ENCODE measurements around the gene DPP6.
"Not testable (repeated sequence)": the region's sequence is repeated elsewhere in the genome, so short reads cannot be mapped to it uniquely, and the experiment has no call there.

Gene DPP6

DNA sequence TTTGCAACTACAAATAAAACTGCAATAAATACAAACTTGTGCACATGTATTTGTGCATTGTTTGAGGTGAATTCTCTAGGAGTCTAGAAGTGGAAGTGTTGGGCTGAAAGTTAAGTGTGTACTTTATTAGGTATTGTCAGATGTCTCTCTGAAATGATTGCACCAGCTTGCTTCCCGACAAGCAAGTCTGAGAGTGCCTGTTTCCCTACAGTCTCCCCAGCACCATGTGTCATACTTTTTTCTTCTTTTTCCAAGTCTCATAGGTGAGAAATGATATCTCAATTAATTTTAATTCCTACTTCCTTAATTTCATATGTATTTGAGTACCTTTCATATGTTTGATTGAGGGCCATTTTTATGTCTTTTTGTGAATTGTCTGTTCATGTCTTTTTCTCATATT, 614.6 kb downstream of the DPP6 start:
- no peak for DNase-seq (ENCODE audit: low read depth)

DNA sequence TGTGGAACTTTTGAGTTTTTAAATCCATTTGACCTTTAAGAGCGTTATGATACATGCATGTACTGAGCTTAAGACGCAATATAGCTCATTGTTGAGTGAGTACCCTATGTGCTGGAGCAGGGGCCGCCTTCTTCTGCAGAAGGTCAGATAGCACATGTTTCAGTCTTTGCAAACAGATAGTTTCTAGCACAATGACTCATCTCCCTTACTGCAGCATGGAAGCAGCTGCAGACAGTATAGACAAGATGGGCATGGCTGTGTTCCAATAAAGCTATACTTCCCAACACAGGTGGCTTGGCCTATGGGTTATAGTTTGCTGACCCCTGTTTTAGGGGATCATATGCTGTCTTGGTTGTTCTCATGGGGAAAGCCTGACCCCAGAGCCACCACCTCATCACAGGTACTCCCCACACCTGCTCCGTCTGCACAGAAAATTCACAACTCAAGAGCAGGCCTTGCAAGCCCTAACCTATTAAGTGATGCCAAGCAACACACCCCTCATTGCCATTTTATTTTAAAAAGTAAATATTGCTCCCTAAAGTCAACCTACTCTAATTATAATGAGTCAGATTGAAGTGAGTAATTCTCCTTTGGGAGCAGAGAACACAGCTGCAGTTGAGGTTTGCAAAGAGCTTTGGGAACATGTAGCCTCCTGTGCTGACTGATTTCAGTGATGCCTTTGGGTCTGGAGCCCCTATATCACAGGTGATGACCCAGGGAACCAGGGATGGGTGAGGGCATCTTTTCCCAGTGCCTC, 620.6 kb downstream of the DPP6 start:
- DNase-seq (ENCODE audit: low read depth): no peak

GRCh38 chr7:154674191-154674590, 622.0 kb downstream of the DPP6 start:
- DNase-seq (ENCODE audit: low read depth): no peak

GRCh38 chr7:154675560-154675959, 623.4 kb downstream of the DPP6 start:
- DNase-seq (ENCODE audit: low read depth): no peak

DNA sequence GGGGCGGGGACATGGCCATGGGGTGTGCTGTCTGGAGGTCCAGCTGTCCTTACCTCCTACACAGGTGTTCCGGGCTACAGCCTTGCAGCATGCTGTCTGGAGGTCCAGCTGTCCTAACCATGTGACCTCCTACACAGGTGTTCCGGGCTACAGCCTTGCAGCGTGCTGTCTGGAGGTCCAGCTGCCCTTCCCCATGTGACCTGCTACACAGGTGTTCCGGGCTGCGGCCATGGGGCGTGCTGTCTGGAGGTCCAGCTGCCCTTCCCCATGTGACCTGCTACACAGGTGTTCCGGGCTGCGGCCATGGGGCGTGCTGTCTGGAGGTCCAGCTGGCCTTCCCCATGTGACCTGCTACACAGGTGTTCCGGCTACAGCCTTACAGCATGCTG, 623.8 kb downstream of the DPP6 start:
- DNase-seq (ENCODE audit: low read depth): not testable (repeated sequence)

DNA sequence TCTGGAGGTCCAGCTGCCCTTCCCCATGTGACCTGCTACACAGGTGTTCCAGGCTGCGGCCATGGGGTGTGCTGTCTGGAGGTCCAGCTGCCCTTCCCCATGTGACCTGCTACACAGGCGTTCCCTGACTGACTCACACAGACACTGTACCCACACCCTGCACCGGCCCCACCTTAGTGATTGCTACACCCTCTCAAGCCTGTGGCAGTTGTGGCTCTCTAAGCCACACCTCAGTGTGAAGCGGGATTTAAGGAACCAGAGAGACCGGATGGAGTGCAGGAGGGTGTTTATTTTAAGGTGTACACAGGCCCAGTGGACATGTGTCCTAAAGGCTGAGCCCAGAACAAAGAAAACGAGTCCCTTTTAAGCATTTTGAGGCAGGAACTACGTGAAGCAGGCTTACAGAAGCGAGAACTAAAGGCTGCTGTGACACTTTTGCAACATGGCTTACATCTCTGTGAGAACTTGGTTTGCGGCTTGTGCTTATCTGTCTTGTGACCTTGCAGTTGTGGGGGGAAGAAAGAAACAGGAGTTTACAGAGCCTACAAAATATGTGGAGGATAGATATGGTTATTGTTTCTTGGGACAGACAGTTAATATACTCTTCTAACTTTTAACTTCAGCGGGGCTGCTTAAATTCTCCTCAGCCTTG, 624.4 kb downstream of the DPP6 start:
- no peak for DNase-seq (ENCODE audit: low read depth)

GRCh38 chr7:154677454-154677853, 625.3 kb downstream of the DPP6 start:
- no peak for DNase-seq (ENCODE audit: low read depth)

DNA sequence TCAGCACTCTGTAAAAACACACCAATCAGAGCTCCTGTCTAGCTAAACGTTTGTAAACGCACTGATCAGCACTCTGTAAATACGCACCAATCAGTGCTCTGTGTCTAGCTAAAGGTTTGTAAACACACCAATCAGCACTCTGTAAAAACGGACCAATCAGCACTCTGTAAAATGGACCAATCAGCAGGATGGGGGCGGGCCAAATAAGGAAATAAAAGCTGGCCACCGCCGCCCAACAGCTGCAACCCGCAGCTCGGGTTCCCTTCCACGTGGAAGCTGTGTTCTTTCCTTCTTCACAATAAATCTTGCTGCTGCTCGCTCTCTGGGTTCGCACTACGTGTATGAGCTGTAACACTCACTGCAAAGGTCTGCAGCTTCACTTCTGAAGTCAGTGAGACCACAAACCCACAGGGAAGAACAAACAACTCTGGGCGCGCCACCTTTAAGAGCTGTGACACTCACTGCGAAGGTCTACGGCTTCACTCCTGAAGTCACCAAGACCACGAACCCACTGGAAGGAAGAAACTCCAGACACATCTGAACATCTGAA, 625.9 kb downstream of the DPP6 start:
- not testable (repeated sequence) for DNase-seq (ENCODE audit: low read depth)

- DNase-seq (ENCODE audit: low read depth): no peak
Measured at GRCh38 chr7:154679379-154680053, 627.3 kb downstream of the DPP6 start.

GRCh38 chr7:154680894-154681659, 628.9 kb downstream of the DPP6 start:
- no peak for DNase-seq (ENCODE audit: low read depth)

GRCh38 chr7:154682003-154682402, 629.8 kb downstream of the DPP6 start:
- DNase-seq (ENCODE audit: low read depth): no peak

- DNase-seq (ENCODE audit: low read depth): no peak
Measured at GRCh38 chr7:154684666-154685563, 632.7 kb downstream of the DPP6 start.

DNA sequence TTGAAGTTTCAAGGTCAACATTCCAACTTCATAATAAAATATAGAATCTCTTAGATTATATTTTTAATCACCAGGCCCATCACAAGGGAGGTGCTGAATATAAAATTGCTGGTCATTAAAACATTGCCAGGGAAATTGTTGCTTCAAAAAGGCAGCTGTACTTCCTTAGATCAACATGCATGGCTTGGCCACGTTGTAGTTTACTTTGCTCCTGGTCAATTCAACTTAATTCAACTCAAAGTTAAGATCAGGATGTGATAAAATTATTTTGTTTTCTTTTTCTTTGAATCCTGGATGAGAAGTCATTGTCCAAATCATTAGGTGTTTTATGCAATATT, 633.3 kb downstream of the DPP6 start:
- no peak for DNase-seq (ENCODE audit: low read depth)

GRCh38 chr7:154686305-154686704, 634.1 kb downstream of the DPP6 start:
- DNase-seq (ENCODE audit: low read depth): no peak

GRCh38 chr7:154688952-154689351, 636.8 kb downstream of the DPP6 start:
- DNase-seq (ENCODE audit: low read depth): no peak

GRCh38 chr7:154690411-154690810, 638.2 kb downstream of the DPP6 start:
- no peak for DNase-seq (ENCODE audit: low read depth)

- DNase-seq (ENCODE audit: low read depth): no peak
Measured at GRCh38 chr7:154693661-154694060, 641.5 kb downstream of the DPP6 start.

DNA sequence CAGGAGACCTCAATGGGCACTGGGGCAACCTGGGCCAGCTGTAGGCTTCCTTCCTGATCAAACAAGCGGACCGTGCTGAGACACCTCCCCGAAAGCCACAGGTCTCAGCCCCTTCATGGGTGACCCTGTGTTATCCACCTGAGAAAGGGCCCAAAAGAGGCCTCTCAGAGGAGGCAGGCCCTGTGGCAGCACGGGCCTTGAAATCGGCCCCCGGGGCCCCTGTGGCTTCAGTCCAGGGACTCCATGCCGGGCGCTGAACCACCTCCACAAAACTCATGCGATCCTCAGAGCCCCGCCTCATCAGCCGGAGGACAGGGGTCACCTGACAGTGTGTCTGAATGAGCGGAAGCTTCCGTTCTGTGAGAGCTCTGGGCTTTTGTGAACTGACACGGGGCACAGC, 643.6 kb downstream of the DPP6 start:
- DNase-seq (ENCODE audit: low read depth): no peak

DNA sequence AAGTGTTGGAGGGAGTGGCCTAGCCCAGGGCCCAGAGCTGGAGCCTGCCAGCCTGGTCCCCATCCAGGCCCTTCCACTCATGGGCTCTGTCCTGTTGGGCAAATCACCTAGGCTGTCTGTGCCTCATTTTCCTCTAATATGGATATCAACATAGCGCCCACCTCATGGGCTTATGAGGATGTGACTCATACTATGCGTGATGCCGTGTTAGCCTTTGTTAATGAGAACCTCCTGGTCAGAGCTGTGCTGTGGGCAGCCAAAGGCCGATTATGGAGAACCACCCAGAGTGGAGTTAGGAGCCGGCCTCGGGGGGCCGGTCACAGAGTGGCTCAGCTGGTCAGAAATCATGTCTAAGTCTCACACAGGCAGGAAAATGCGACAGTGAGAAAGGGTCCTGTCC, 644.4 kb downstream of the DPP6 start:
- DNase-seq (ENCODE audit: low read depth): no peak

GRCh38 chr7:154698726-154699291, 646.6 kb downstream of the DPP6 start:
- DNase-seq (ENCODE audit: low read depth): no peak

GRCh38 chr7:154699417-154699816, 647.2 kb downstream of the DPP6 start:
- no peak for DNase-seq (ENCODE audit: low read depth)

Data from stimulated activated CD8-positive, alpha-beta memory T cell treated with anti-CD3 and anti-CD28 coated beads, Interleukin-12 subunit alpha, Interleukin-12 subunit beta, amount 100 ng/mL, for 1 hour (primary cell).